CD14-positive monocyte (primary cell): Measurements from ENCODE around the gene PDZRN3. TPM values are rescaled to one million over a fixed set of nuclear protein-coding genes. Genes with fewer than 3 reads are reported as not detected.

Experiments
- DNase-seq, 3 donors: peaks; one replicate each; pipeline ENCODE4 v3.0.0-alpha.2; 2011 to 2022
- H2AFZ ChIP-seq: 2 replicates; pipeline ENCODE4 v1.6.0; 2012; ENCODE audit warnings: mild to moderate bottlenecking, low read depth, low read length, inconsistent platforms; ENCODE audit not compliant: insufficient read depth, poor library complexity, severe bottlenecking
- H3K27ac ChIP-seq, 2 donors: 1 replicate in 1 of 2; 2 replicates in 1 of 2; pipeline ENCODE4 v1.5.1; 2012 to 2013; ENCODE audit warnings: low read length in 2 of 2, control low read depth in 1 of 2, inconsistent platforms in 1 of 2, low read depth in 1 of 2, mild to moderate bottlenecking in 1 of 2
- H3K27me3 ChIP-seq, 2 donors: one replicate each; pipeline versions ENCODE4 v1.6.0 to v1.6.1; 2011 to 2013; ENCODE audit warnings: low read length in 2 of 2; ENCODE audit not compliant: control insufficient read depth in 2 of 2, insufficient read depth in 2 of 2
- H3K36me3 ChIP-seq, 2 donors: replicated peaks in 1 of 2; 1 replicate in 1 of 2; 2 replicates in 1 of 2; pipeline versions ENCODE4 v1.5.1 to v1.6.1; 2012 to 2013; ENCODE audit warnings: low read length in 2 of 2, control low read depth in 1 of 2, inconsistent platforms in 1 of 2, mild to moderate bottlenecking in 1 of 2; ENCODE audit not compliant: insufficient read depth in 2 of 2, control insufficient read depth in 1 of 2
- H3K4me1 ChIP-seq, 2 donors: 1 replicate in 1 of 2; 2 replicates in 1 of 2; pipeline versions ENCODE4 v1.5.1 to v1.6.1; 2012 to 2013; ENCODE audit warnings: low read length in 2 of 2, control low read depth in 1 of 2, inconsistent platforms in 1 of 2, mild to moderate bottlenecking in 1 of 2, moderate library complexity in 1 of 2; ENCODE audit not compliant: insufficient read depth in 2 of 2, control insufficient read depth in 1 of 2
- H3K4me2 ChIP-seq: replicated peaks from 2 replicates; pipeline ENCODE3; 2012; ENCODE audit warnings: low read length, moderate library complexity, mild to moderate bottlenecking; ENCODE audit not compliant: poor library complexity, severe bottlenecking; ENCODE audit errors: extremely low read depth
- H3K4me3 ChIP-seq, 3 experiments: fragments of 200-600 bp in 1 of 3; sonication (generic) in 1 of 3; replicated peaks in 1 of 3; 1 replicate in 2 of 3; 2 replicates in 1 of 3; pipeline ENCODE4 v1.5.1; 2011 to 2013; ENCODE audit warnings: low read length in 3 of 3, mild to moderate bottlenecking in 3 of 3, control low read depth in 2 of 3, low read depth in 2 of 3, inconsistent platforms in 1 of 3, moderate library complexity in 1 of 3
- H3K79me2 ChIP-seq: 2 replicates; pipeline ENCODE4 v1.6.0; 2012; ENCODE audit warnings: mild to moderate bottlenecking, control low read depth, inconsistent platforms, low read length, moderate library complexity; ENCODE audit not compliant: insufficient read depth
- H3K9ac ChIP-seq: 2 replicates; pipeline ENCODE4 v1.6.0; 2017; ENCODE audit warnings: low read length, mild to moderate bottlenecking; ENCODE audit not compliant: insufficient read depth, poor library complexity, severe bottlenecking
- H3K9me3 ChIP-seq, 2 donors: replicated peaks in 1 of 2; 1 replicate in 1 of 2; 2 replicates in 1 of 2; pipeline versions ENCODE4 v1.5.1 to v1.6.1; 2012 to 2013; ENCODE audit warnings: low read length in 2 of 2, control low read depth in 1 of 2; ENCODE audit not compliant: control insufficient read depth in 1 of 2, insufficient read depth in 1 of 2
- H4K20me1 ChIP-seq: 2 replicates; pipeline ENCODE4 v1.6.0; 2012; ENCODE audit warnings: mild to moderate bottlenecking, low read length, control low read depth, moderate library complexity; ENCODE audit not compliant: insufficient read depth
- H3K27ac Mint-ChIP-seq, 7 donors: one replicate each; pipeline ENCODE4 v1.8.0; 2020; ENCODE audit warnings: mild to moderate bottlenecking in 7 of 7, mixed read lengths in 7 of 7, moderate library complexity in 6 of 7, inconsistent platforms in 2 of 7
- H3K27me3 Mint-ChIP-seq, 3 donors: one replicate each; pipeline ENCODE4 v1.8.0; 2021 to 2022; ENCODE audit warnings: low read depth in 3 of 3, mild to moderate bottlenecking in 3 of 3, mixed read lengths in 3 of 3, moderate library complexity in 3 of 3, inconsistent platforms in 1 of 3
- H3K36me3 Mint-ChIP-seq, 2 donors: one replicate each; pipeline ENCODE4 v1.8.0; 2020; ENCODE audit warnings: mixed read lengths in 2 of 2, inconsistent platforms in 1 of 2, mild to moderate bottlenecking in 1 of 2
- H3K4me1 Mint-ChIP-seq: one replicate; pipeline ENCODE4 v1.8.0; 2020; ENCODE audit warnings: mild to moderate bottlenecking, mixed read lengths
- H3K4me3 Mint-ChIP-seq, 2 donors: one replicate each; pipeline ENCODE4 v1.8.0; 2020; ENCODE audit warnings: mild to moderate bottlenecking in 2 of 2, mixed read lengths in 2 of 2, moderate library complexity in 1 of 2
- H3K9me3 Mint-ChIP-seq, 7 donors: one replicate each; pipeline ENCODE4 v1.8.0; 2020 to 2022; ENCODE audit warnings: mixed read lengths in 7 of 7, mild to moderate bottlenecking in 6 of 7, moderate library complexity in 6 of 7, inconsistent platforms in 2 of 7
- CTCF ChIP-seq: fragments of 200-600 bp; IDR thresholded peaks from one replicate; pipeline ENCODE4 v1.8.0; 2022; ENCODE audit warnings: antibody characterized with exemption, mild to moderate bottlenecking
- WGBS: methylation state at CpG from one replicate; pipeline ENCODE4 v1.1.5; 2013; ENCODE audit warnings: missing lambda C conversion rate; ENCODE audit not compliant: insufficient coverage; 5-methylcytosine and 5-hydroxymethylcytosine counted together
- intact Hi-C, 2 donors: fragments of 100-400 bp; cut with micrococcal nuclease; formaldehyde crosslinking; loops; one replicate each; pipeline versions ENCODE4 v1.15.0 to v1.15.1; 2023
- polyA plus RNA-seq, 3 donors: library from polyadenylated mRNA; depleted of rRNA in 1 of 3; unstranded in 2 of 3; stranded (reverse) in 1 of 3; fragments of 300-500 nt in 2 of 3; fragments of >200 nt in 1 of 3; fragmentation: Illumina TruSeq in 2 of 3; gene quantifications; 1 replicate in 2 of 3; 2 replicates in 1 of 3; pipeline ENCODE4 v1.2.3, GENCODE V29; 2012 to 2021

The PDZRN3 gene
- polyA plus RNA-seq, 3 donors = not detected

DNA sequence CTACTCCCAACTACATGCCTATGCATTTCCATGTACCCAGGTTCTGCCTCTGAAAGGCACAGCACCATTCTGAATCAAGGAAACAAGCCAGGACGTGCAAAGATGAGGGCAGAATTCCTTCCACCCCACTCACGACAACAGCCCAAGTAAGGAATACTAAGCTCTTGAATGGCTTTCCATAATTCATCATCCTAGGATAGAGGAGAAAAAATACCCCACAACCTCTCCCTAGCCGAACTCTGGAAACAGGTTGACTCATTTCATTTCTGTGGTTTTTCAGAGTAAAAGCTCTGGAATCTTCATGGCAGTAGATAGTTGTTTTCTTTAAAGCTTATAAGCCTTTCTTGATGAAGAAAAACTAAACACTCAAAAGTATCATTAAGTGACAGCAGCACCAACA lies 77.8 kb downstream of the PDZRN3 start:
- WGBS = 86% methylated on average over 1 of the region's 3 CpGs
- H3K4me2 ChIP-seq = no peak overlapping the region
- H3K4me3 Mint-ChIP-seq = no peak overlapping the region

DNA sequence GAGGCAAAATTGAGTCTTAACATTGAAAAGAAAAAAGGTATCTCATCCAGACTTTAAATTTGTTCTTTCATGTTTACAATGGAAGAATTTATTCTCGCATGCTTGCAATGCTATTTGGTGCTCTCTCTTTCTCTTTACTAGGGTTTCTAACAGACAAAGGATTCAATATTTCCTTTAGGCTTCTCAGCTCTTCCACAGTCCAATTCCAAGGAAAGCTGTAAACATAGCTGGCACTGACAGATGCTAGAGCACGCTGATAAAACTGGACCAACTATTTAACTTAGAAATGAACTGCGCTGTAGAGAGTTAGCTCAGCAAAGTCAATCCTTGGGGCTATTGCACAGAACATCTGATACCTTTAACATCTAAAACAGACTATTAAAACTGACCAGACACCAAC lies 81.3 kb downstream of the PDZRN3 start:
- Histone ChIP-seq H3K36me3 (no peaks in the 10 kb centered on the region), H3K4me3 (no peak overlapping the region), H3K9ac (no peak overlapping the region), H3K9me3 (no peaks in the 10 kb centered on the region), H3K27ac (no peak overlapping the region), H4K20me1 (no peaks in the 10 kb centered on the region), H3K4me1 (no peaks in the 10 kb centered on the region), H3K27me3 (no peaks in the 10 kb centered on the region), H2AFZ (no peak overlapping the region), H3K79me2 (no peaks in the 10 kb centered on the region), H3K4me2 (no peak overlapping the region)
- Mint-ChIP-seq H3K27me3 (peaks cover 0 to 2% (median 1%) of the 10 kb centered on the region in 3 donors), H3K4me1 (no peaks in the 10 kb centered on the region), H3K4me3 (no peak overlapping the region), H3K36me3 (no peaks in the 10 kb centered on the region), H3K27ac (no peak overlapping the region), H3K9me3 (peaks cover 0 to 7% (median 0%) of the 10 kb centered on the region in 7 donors)
- TF ChIP-seq CTCF = no peak
- 100% methylated on average over 1 of the region's 3 CpGs for WGBS
- intact Hi-C loops = no loop called here
- DNase-seq = no peak

More for the DNA sequence above, 77.8 kb downstream of the PDZRN3 start:
- no peaks in the 10 kb centered on the region for H3K9me3 ChIP-seq
- no peaks in the 10 kb centered on the region for H3K4me1 Mint-ChIP-seq
- no peak overlapping the region for H2AFZ ChIP-seq
- H3K27me3 ChIP-seq = no peaks in the 10 kb centered on the region
- H3K36me3 Mint-ChIP-seq = no peaks in the 10 kb centered on the region
- H3K9ac ChIP-seq = no peak overlapping the region
- H3K27me3 Mint-ChIP-seq = peaks cover 0 to 2% (median 0%) of the 10 kb centered on the region in 3 donors
- H3K27ac ChIP-seq = no peak overlapping the region
- peaks cover 0 to 3% (median 0%) of the 10 kb centered on the region in 7 donors for H3K9me3 Mint-ChIP-seq
- DNase-seq = no peak
- H3K36me3 ChIP-seq = no peaks in the 10 kb centered on the region
- no peak overlapping the region for H3K4me3 ChIP-seq
- no peak for TF ChIP-seq CTCF
- H4K20me1 ChIP-seq = no peaks in the 10 kb centered on the region
- intact Hi-C loops = no loop called here
- no peak overlapping the region for H3K27ac Mint-ChIP-seq
- H3K4me1 ChIP-seq = no peaks in the 10 kb centered on the region
- no peaks in the 10 kb centered on the region for H3K79me2 ChIP-seq
